ENCODE data around the gene SLC44A5.
"Not testable (repeated sequence)": the region's sequence is repeated elsewhere in the genome, so short reads cannot be mapped to it uniquely, and the experiment has no call there.

SLC44A5 gene

DNA sequence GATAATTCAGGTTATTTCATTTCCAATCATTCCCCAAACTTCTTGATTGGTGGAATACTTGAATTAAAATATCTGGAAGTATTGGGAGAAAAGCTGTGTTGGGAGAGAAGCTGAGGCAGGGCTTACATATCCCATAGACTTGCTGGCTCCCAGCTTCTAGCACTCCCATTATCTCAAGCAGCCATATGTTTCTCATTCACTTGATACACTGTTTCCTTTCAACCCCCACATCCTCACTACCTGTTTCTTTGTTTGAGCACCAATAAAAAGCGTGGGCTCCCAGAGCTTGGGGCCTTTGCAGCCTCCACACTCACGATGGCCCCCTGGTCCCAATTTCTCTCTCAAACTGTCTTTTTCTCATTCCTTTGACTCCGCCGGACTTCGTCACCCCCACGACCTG is 256.6 kb downstream of the SLC44A5 start:
- DNase-seq = not testable (repeated sequence)

DNA sequence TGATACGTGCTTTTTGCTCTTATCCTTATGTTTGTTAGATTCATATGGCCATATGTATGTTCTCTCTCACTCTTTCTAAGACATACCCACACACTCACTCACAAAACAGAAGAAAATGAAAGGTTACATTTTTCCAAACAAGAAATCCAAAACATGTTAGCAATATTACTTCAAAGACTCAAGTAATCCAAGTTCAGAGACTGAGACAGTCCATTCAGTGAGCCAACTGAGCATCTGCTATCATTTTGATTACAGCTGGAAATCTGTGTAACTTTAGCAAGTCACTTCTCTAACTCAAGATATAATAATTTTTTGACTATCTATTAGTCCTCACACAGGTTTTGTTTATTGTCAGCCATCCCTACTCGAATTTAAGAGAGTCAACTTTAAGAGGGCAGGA is 257.9 kb downstream of the SLC44A5 start:
- no peak for DNase-seq

DNA sequence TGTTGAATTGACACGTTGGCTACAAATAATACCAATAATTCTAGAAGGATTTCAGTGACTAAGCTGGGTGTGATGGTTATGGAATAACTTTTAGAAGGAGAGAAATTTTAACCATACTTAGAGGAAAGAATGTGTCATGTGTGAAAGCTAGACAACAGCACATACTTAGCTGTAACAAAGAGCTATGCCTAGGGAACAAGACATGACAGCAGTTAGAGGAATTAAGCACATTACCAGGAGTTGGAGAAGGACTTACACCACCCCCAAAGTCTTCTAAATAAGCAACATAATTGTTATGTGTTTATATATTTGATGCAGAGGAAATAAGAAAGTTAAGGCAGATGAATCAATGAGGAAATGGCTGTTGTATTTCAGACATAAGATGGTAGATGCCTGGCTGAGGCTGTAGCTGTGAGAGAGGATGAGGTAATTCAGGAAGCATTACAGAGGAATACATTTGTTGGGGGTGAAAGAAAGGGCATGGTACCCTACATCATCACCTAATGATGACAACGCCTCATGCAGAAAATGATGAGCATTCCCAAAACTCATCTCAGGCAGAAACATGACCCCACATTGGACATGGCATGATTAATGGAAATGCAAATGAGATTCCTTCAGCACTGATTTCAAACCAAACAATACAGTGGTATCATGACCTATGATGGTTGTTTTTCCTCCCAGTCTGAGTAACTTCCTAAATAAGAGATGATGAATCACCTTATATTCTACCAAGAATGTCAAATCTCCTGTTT is 265.2 kb downstream of the SLC44A5 start:
- DNase-seq = no peak

DNA sequence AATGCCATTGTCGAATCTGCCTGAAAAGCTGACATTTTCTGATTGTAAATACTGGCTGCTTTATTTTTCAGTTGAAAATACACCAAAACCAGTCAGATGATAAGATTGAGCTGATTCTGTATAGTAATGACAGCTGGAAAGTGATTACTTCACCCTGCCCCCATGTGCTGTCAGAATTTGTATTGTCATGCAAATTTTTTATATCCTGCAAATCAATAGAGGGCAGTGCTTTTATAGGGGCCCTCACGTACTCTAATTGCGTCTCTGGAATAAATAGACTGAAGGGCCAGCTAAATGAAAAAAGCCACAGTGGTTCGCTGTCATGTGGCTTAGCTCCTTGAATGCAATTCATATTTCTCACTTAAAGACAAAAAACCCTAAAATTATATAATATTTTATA is 268.1 kb downstream of the SLC44A5 start:
- DNase-seq = no peak

DNA sequence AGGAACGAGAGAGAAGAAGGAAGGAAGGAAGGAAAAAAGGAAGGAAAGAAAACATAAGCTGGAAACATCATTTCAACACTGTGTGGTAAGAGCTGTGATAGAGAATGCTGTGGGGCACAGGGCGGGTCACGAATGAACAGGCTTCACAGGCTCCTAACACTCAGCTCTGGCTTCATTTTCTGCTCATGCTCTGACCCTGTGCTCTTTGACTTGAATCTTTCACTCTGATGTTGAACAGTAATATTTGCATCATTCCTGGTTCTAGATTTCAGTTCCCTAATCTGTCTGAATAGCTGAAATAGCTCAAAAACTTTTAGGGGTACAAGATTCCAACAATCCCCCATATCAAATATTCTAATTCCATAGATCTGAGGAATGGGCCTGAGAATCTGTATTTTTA is 269.4 kb downstream of the SLC44A5 start:
- no peak for DNase-seq

DNA sequence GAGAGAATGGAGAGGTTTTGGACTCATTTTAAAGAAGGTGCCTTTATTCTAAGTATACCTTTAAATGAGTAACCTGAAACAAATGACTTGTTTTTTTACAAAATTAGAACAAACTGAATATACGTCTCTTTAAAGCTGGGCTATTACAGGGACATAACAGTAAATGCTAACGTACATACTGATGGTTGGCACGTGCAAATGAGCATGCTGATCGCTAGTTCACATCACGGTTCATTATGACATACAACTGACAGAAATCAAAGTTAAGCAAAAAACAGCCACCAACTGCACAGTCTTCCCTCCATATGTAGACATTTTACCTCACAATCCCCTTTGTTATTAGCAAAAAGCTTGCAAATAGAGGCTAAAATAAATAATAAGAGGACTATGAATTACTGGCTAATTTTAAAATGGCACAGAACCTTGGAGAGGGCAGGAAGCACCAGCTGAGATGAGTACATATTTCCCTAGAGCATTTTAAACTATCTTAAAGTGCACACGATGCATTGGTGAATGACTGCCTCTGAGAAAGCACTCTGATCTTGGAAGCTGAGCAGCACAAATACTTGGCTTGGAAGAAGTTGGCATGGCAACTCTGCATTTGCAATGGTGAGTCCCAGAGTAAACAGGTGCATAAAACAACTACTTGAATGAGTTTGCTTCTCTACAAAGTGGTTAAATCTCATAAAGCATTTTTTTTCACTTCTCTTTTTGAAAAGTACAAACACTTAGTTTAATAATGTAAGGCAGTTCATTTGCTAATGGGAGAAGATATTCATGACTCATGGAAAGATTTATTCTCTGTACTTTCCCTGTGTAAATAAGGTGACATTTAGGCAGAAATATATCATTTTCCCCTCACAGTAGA is 272.1 kb downstream of the SLC44A5 start:
- DNase-seq = no peak

- no peak for DNase-seq
These were observed 276.0 kb downstream of the SLC44A5 start for GRCh38 chr1:75334876-75335389.

- DNase-seq = no peak
These were observed 280.3 kb downstream of the SLC44A5 start for GRCh38 chr1:75330624-75331023.

DNA sequence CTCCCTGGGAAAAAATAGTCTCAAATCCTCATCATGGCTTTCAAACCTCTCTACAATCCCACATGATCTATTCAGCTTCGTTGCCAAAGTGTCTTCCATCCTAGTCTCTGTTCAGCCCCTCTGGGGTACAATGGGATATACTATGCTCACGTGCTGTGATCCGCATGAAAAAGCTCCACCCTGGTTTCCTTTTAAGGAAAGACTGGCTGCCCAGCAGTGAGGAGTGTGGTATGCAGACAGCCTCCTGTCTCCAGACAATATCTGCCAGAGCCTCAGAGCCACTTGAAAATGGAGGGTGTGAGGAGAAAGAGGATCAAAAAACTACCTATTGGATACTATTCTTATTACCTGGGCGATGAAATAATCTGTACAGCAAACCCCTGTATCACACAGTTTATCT is 282.2 kb downstream of the SLC44A5 start:
- DNase-seq = no peak

GRCh38 chr1:75327395-75327794 is 283.5 kb downstream of the SLC44A5 start:
- DNase-seq = no peak

- no peak for DNase-seq
These were observed 292.9 kb downstream of the SLC44A5 start for GRCh38 chr1:75317976-75318375.

- DNase-seq = no peak
These were observed 294.7 kb downstream of the SLC44A5 start for GRCh38 chr1:75316230-75316629.

DNA sequence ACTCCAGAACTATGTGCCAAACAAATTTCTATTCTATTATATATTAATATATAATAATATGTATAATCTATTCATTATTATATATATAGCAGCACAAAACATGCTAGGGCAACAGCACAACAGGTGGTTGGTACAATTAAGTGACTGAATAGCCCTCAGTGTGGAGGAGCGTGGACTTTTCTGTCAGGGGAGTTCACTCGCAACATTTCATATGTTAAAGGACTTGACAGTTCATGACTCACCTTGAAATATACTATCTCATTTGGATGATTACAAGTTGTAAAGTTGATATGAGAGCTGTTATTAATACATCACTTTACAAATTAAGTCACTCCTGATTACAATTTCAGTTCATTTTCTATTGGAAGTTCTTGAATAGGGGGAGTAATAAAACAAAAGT is 298.3 kb downstream of the SLC44A5 start:
- DNase-seq = no peak

DNA sequence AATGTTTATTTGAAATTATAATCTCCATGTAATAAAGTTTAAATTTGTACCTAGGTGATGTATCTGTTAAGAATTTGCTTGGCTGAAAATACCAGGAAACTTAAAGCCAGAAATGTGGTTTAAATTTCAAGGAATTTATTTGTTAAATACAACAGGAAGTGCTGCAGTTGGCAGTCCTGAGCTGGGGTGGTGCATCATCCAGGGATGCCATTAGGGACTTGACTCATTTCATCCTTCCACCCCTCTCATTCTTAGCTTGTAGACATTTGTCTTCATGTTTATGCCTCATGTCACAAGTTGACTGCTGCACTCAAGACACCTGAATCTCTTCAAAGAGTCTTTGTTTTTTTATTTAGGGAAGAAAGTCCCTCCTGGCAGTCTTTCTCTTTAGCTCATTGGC is 300.8 kb downstream of the SLC44A5 start:
- no peak for DNase-seq

GRCh38 chr1:75308365-75308764 is 302.5 kb downstream of the SLC44A5 start:
- no peak for DNase-seq

DNA sequence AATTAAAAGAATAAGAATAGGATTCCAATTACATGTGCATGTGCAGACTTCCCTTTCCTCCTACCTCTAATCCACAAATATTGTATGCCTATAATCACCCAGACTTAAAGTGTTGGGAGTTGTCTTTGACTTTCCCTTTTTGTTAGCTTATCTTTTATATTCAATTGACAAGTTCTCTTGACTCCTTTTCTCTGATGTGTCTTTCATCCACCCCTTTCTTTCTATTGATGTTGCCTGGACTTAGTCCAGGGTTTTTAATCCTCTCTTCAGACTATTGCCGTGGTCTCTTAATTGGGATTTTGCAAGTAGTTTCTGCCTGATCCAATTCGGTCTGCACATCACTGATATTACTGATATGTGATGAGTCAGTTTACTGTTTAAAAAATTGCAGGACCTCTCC is 305.9 kb downstream of the SLC44A5 start:
- no peak for DNase-seq

DNA sequence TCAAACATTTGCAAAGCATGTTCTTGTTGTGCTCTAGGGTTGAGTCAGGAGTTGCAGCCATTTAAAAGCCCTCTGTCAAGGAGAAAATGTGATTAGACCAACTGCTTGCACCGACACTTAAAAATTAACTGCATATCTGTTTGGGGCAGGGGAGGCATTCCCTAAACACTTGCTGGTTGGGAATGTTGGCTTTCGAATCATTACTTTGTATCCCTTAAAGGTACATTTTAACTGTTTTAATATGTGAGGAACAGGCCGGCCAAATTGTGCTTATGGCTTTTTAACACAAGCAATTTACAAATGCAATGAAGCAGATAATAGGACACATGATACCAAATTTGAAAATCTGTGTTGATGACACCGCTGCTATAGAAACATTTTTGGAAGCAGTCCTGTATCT is 317.6 kb downstream of the SLC44A5 start:
- DNase-seq = no peak

DNA sequence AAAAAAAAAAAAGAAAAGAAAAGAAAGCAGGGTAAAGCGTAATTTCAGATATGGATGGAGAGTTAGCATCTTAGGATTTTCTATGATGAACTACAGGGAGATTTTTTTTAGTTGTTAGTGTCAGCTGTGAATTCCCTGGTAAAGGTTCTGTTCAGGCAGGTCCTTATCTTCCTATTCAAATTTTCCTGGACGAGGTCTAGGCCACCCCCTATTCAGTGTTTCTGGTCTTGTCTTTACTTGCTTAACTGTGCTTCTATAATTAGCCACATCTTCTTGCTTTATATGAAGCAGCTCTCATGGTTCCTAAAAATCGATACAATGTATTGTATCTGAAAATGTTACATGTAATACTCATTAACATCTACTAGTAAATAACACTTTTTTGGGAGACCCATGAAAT is 318.9 kb downstream of the SLC44A5 start:
- DNase-seq = no peak

DNA sequence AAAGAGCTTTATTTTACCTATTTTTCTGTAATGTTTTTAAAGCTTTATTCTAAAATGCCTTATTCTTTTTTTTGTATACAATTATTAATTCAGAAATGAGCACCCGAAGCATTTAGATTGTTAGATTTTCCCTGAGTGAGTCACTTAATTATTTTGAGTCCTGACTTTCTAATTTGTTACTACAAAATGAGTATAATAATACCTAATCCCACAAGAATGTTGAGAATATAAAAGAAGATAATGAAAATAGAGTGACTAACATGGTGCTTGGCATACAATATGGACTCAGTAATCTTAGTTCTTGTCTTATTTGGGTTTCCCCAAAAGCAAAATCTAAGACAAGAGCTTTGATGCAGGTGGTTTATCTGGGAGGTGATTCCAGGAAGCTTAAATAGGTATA is 334.5 kb downstream of the SLC44A5 start:
- no peak for DNase-seq

DNA sequence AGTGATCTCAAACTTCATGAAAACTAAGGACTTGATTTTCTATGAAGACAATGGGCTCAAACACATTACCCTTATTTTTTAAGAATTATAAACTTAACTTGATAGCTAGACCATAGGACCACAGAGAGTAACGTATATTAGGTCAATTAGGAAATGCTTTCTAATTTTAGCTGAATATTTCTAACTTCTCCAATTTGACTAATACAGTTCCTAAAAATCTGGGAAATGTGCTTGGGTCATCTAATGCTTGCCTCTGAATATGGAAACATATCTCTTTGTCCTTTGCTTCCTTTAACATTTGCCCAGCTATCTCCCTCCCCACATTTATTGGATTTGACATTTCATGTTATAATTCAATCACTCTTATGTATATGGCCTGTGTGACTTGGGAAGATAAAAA is 335.3 kb downstream of the SLC44A5 start:
- DNase-seq = peak; percentile 27 to 67

- no peak for DNase-seq
These were observed 335.9 kb downstream of the SLC44A5 start for GRCh38 chr1:75274920-75275506.

DNA sequence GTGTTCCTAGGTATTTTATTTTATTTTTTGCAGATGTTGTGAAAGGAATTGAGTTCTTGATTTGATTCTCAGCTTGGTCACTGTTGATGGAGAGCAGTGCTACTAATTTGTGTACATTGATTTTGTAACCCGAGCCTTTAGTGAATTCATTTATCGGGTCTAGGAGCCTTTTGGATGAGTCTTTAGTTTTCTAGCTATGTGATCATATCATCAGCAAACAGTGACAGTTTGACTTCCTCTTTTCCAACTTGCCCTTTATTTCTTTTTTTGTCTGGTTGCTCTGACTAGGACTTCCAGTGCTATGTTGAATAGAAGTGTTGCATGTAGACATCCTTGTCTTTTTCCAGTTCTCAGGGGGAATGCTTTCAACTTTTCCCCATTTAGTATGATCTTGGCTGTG is 337.8 kb downstream of the SLC44A5 start:
- DNase-seq = peak; percentile 31 to 46

DNA sequence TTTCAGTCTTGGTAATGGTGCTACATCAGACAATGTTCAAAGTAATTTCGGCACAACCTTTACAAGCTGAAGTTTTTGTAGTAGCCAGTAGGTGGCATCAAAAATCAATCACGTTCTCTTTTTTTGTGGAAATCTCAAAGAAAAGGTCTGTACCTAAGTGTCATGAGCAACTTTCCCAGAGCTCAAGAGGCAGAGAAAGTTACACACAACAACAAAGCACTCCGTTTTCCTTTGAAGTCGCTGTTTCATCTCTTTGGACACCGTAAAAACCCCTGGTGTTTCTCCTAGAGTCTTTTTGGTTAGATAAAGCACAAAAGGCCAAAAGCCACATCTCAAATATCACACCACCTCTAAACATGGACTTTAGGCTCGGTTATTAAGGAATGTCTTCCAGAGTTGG is 345.1 kb downstream of the SLC44A5 start:
- DNase-seq = peak; percentile 28 to 44

DNA sequence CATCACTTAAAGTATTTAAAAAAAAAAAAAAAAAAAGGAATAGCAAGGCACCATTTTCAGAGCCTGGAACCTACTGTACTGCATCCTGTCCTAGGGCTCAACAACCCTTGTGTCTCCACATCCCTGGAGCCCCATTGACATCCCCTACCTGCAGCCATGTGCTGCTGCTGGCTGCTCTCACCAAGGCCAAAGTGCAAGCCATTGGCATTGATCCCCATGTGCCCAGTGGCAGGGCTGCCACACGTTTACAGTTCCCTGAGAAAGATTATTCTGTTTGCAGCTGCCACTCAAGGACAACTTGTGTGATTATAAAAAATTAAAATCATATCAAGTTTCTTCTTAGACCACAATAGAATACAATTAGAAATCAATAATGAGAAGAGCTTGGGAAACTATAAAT is 346.8 kb downstream of the SLC44A5 start:
- DNase-seq = no peak
